ENCODE measurements around the gene STRN4. TPM values are rescaled to one million over a fixed set of nuclear protein-coding genes. Genes with fewer than 3 reads are reported as not detected.

The STRN4 gene
- total and polyA plus RNA-seq, 2 donors: 34.5 to 87.8 TPM

DNA sequence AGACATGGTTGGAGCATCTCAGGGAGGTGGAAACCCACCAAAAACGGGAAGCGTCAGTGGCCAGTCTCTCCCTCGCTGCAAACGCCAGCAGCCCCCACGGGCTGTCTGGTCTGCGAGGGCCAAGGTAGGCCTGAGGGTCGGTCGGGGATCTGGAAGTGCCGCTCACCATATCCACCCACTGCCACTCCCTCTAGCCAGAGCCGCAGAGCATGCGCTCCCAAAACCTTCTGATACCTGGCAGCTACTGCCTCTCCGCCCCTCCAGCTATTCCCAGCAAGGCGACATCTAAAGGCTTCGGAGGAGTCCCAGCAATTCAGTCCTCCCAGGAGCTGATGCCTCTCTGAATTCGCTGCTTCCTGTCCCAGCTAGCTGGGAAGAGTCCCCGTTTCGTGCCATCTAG lies 4.8 kb downstream of the STRN4 start:
- Histone ChIP-seq H3K4me3 (ENCODE audit: low read depth, low read length) (no peak overlapping the region), H3K36me3 (ENCODE audit: insufficient read depth) (peaks cover 3% of the 10 kb centered on the region), H3K4me1 (ENCODE audit: insufficient read depth) (no peaks in the 10 kb centered on the region), H3K27ac (ENCODE audit: low read depth) (no peak overlapping the region)
- WGBS: 80% methylated on average over 17 of the region's 17 CpGs
- DNase-seq (ENCODE audit: extremely low spot score): no peak

DNA sequence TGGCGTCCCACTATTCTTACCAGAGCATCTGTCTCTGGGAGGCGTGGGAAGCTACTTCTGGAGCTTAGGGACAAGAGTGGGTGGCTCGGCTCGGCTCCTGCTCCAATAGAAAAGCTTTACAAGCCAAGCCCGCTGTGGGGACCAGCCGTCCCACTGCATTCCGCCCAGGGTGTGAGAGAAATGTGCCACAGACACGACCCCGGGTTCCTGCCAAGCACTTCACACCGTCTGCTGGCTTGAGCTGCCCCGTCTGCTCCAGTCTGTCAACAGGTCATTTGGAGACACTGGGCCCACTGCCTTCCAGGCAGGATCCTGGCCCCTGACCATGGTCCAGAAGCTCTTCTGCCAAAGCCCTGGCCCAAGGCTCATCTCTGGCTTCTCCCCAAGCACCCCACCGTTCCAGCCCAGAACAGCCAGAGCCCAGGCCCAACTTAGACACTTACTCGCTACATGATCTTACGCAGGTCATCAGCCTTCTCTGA lies 6.9 kb downstream of the STRN4 start:
- no peak for DNase-seq (ENCODE audit: extremely low spot score)
- 35% methylated on average over 14 of the region's 14 CpGs for WGBS
- Histone ChIP-seq H3K36me3 (ENCODE audit: insufficient read depth) (peaks cover 3% of the 10 kb centered on the region), H3K4me1 (ENCODE audit: insufficient read depth) (no peaks in the 10 kb centered on the region), H3K4me3 (ENCODE audit: low read depth, low read length) (no peak overlapping the region), H3K27ac (ENCODE audit: low read depth) (no peak overlapping the region)

DNA sequence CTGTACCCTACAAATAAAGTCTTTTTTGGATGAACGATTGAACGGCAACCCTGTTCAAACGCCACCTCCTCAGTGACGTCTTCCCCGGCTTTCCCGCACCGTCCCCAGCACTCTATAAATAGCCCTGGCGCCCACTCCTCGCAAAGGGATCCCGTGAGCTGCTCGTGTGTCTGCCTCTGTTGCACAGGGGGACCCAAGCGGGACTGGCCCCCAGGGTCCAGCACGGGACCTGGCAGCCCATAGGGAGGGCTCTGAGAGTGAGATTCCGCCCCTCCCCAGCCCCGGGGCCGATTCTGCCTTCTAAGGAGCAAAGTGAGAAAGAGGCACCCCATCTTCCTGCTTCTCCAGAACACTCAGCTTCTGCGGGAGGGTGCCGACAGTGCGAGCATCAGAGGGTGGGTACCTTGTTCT lies 8.5 kb downstream of the STRN4 start:
- no peak for DNase-seq (ENCODE audit: extremely low spot score)
- 79% methylated on average over 19 of the region's 19 CpGs for WGBS
- Histone ChIP-seq H3K4me3 (ENCODE audit: low read depth, low read length) (no peak overlapping the region), H3K4me1 (ENCODE audit: insufficient read depth) (no peaks in the 10 kb centered on the region), H3K36me3 (ENCODE audit: insufficient read depth) (peaks cover 3% of the 10 kb centered on the region), H3K27ac (ENCODE audit: low read depth) (no peak overlapping the region)

DNA sequence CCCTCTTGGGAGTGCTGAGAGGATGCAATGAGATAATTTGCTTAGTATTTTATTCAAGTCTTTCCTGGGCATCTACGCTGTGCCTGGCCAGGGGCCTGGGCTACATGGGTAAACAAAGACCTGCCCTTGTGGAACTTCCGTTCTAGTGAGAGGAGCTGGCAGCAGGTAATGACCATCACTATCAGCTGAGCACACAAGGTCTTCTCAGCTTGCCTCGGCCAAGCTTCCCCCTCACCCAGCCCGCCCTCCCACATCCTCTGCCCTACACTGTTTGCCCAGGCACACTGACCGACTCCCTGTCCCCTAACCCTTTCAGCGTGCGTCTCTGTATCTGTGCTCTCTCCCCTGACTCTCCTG lies 9.0 kb downstream of the STRN4 start:
- no peak overlapping the region for H3K27ac ChIP-seq (ENCODE audit: low read depth)

DNA sequence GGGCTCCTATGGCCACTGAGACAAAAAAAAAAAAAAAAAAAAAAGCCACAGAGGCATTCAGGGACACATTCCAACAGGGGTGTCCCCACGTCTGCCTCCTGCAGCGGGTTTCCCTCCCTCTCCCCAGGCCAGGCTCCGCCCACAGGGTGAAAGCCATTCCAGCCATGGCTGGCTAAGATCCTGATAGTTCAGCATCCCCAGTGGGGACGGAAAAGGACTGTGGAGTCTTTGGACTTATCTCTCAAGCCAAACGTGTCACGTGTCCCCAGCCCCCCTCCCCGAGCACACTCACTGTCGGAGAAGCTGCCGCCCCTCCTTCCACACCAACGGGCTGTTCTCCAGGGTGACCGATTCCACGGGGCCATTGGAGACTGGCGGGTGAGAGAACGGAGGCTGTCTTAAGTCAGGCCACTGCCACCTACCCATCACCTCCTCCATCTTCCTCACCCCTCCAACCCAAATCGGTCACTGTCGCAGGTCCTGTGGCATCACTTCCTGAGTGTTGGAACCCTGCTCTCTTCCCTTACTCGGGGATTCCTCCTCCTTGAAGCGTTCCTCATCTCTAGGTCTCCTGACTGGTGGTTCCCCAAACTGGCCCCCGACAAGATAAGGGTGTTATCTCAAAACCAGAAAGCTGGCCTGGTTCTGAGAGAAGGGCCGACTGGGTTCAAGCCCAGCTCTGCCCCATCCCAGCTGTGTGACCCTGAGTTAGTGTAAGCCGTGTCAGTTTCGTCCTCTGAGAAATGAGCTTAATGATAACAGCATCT lies 9.5 kb downstream of the STRN4 start:
- Histone ChIP-seq H3K4me3 (ENCODE audit: low read depth, low read length) (no peak overlapping the region), H3K27ac (ENCODE audit: low read depth) (no peak overlapping the region), H3K4me1 (ENCODE audit: insufficient read depth) (no peaks in the 10 kb centered on the region), H3K36me3 (ENCODE audit: insufficient read depth) (peaks cover 3% of the 10 kb centered on the region)
- no peak for DNase-seq (ENCODE audit: extremely low spot score)
- WGBS: 60% methylated on average over 22 of the region's 22 CpGs

More for the DNA sequence above, 9.0 kb downstream of the STRN4 start:
- Histone ChIP-seq H3K4me3 (ENCODE audit: low read depth, low read length) (no peak overlapping the region), H3K4me1 (ENCODE audit: insufficient read depth) (no peaks in the 10 kb centered on the region), H3K36me3 (ENCODE audit: insufficient read depth) (peaks cover 3% of the 10 kb centered on the region)
- no peak for DNase-seq (ENCODE audit: extremely low spot score)
- WGBS: 76% methylated on average over 7 of the region's 7 CpGs

DNA sequence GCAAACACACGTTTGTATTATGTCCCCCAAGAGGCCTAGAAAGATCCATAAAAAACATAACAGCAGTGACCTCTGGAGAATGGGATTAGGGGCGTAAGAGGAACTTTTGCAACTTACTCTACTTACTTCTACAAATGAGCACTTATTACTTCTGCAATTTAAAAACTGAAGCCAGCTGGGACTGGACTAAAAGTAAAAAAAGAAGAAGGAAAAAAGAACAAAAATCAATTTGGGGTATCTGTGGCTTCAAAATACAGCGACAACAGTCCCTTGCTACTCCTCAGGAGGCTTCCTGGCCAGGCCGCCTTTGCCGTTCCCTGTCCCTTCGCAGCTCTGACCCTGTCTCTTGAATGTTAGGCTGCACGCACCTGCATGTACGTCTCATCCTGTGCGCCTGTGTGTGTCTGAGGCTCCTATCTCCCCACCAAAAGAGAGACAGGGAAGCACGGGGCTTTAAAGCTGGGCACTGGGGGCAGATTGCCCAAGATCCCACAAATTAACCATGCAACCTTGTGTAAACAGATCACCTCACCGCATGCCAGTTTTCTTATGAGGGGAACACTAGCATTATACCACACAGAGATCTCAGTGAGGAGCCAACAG lies 12.5 kb downstream of the STRN4 start:
- Histone ChIP-seq H3K27ac (ENCODE audit: low read depth) (no peak overlapping the region), H3K36me3 (ENCODE audit: insufficient read depth) (peaks cover 5% of the 10 kb centered on the region), H3K4me3 (ENCODE audit: low read depth, low read length) (no peak overlapping the region), H3K4me1 (ENCODE audit: insufficient read depth) (no peaks in the 10 kb centered on the region)
- DNase-seq (ENCODE audit: extremely low spot score): no peak
- WGBS: 86% methylated on average over 11 of the region's 11 CpGs

DNA sequence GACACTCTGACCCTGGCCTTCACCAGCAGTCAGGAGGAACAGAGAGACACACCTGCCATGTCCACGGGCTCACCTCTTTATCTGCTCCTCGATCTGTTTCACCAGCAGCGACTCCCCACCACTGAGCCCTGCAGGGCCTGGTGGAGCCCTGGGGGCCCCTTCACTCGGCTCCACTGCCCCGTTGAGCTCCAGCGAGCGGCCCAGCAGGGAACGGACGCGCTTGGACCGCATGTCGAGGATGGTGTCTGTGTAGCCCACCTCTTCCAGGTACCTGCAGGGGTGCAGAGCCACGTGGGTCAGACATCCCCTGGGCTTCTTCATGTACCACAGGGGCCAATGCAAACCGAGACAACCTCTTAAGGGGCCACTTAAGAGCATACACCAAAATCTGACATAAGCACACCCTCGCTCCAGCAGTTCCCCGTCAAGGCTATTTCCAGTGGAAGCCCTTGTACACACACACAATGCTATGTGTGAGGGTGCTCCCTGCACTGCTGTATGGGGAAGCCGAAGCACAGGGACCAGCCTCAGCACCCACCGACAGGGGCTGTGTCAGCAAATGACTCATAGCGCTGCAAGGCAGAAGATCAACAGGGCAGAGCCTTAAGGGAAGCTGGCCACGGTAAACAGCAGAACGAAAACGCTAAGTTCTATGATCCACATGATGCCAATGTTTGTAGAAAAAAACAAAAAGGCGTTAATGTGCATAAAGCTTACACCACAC lies 13.1 kb downstream of the STRN4 start:
- H3K4me1 ChIP-seq (ENCODE audit: insufficient read depth): no peaks in the 10 kb centered on the region
- WGBS: 87% methylated on average over 23 of the region's 23 CpGs
- no peak for DNase-seq (ENCODE audit: extremely low spot score)
- H3K4me3 ChIP-seq (ENCODE audit: low read depth, low read length): no peak overlapping the region
- no peak overlapping the region for H3K27ac ChIP-seq (ENCODE audit: low read depth)
- peaks cover 5% of the 10 kb centered on the region for H3K36me3 ChIP-seq (ENCODE audit: insufficient read depth)

DNA sequence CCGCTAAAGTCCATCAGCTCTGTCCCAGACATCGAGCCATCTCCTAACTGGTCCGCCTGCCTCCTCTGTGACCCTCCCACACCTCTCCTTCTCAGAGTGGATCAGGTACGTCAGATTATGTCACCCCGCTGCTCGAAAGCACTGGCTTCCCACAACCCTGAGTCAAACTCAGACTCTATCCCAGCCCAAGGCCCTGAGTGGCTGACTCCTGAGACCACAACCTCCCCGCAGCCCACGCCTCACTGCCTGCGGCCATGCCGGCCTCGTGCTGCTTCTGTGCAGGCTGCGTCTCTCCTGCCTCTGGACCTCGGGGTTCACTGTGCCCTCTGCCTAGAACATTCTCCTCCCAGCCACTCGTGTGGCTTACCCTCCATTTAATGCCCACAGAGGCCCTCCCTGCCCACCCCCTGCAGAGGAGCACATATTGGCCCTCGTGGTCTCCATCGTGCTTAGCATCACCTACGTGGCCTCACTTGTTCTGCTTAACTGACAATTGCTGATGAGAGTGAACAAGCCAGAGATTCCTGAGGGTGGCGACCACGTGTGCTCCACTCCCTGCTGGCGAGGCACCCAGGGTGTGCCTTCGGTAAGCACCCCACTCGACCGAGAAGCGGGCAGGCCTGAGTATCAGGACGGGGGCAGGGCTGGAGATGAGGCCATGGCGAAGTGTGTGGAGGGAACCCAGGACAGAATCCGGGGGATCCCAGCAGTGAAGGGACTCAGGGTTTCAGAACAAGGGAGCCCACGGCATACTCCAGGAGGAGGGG lies 13.9 kb downstream of the STRN4 start:
- no peak overlapping the region for H3K27ac ChIP-seq (ENCODE audit: low read depth)
- H3K36me3 ChIP-seq (ENCODE audit: insufficient read depth): peaks cover 4% of the 10 kb centered on the region
- no peak for DNase-seq (ENCODE audit: extremely low spot score)
- no peak overlapping the region for H3K4me3 ChIP-seq (ENCODE audit: low read depth, low read length)
- 88% methylated on average over 28 of the region's 28 CpGs for WGBS
- H3K4me1 ChIP-seq (ENCODE audit: insufficient read depth): no peaks in the 10 kb centered on the region

DNA sequence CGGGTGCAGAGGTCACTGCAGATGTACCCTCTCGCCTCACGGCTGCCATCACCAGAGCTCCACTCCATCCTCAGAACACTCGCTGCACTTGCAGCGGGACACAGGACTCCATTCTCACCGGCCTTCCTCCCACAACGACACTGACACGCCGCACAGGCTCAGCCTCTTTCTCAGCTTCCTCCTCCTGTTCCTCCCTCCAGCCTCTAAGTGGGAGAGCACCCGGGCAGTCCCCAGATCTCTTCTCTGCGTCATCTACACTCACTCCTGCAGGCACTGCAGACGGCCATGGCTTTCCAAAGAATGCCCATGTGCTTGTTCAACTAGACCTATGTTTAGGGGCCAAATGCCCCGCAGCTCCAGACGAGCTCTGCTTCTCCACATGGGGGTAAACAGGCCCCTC lies 14.7 kb downstream of the STRN4 start:
- no peak overlapping the region for H3K4me3 ChIP-seq (ENCODE audit: low read depth, low read length)
- H3K27ac ChIP-seq (ENCODE audit: low read depth): no peak overlapping the region
- peaks cover 2% of the 10 kb centered on the region for H3K36me3 ChIP-seq (ENCODE audit: insufficient read depth)
- 79% methylated on average over 14 of the region's 14 CpGs for WGBS
- no peaks in the 10 kb centered on the region for H3K4me1 ChIP-seq (ENCODE audit: insufficient read depth)
- no peak for DNase-seq (ENCODE audit: extremely low spot score)

DNA sequence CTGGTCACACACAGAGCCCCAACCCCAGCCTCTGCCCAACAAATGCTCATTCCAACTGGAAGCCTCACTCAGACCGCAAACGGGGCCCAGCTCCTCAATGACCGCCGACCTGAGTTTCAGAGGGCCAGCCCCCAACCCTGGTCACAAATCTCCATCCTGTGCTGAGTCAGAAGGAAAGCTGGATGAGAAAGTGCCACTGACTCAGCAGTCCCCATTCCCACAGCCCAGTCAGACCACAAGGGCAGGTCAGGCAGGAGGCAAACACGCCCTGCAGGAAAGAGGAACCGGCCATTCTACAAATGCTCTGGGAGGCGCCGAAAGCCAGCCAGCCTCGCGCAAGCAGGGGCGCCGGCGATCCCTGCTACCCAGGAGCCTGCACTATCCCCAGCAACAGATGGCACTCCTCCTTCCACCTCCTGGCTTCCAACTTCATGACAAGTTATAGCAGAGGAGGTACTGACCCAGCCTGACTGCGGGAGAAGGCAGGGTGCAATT lies 15.2 kb downstream of the STRN4 start:
- Histone ChIP-seq H3K36me3 (ENCODE audit: insufficient read depth) (peaks cover 2% of the 10 kb centered on the region), H3K4me1 (ENCODE audit: insufficient read depth) (no peaks in the 10 kb centered on the region), H3K4me3 (ENCODE audit: low read depth, low read length) (no peak overlapping the region), H3K27ac (ENCODE audit: low read depth) (no peak overlapping the region)
- DNase-seq (ENCODE audit: extremely low spot score): no peak
- 67% methylated on average over 14 of the region's 14 CpGs for WGBS

DNA sequence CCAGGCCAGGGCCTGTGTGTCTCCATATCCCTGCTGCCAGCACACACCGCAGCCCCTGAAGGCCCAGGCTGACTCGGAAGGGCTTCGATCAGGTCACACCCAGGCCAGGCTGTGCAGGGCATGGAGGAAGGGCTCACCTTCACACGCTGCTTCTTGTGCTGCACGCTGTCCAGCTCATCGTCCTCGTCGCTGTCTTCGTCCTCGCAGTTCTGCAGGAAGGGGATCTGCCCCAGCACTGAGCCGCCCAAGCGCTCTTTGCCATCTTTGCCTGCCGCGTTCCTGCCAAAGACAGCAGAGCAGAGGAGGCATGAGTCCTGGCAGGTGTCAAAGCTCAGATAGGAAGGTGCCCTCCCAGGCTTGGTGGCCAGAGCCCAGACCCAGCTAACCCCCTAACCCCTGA lies 15.7 kb downstream of the STRN4 start:
- Histone ChIP-seq H3K36me3 (ENCODE audit: insufficient read depth) (peaks cover 5% of the 10 kb centered on the region), H3K4me3 (ENCODE audit: low read depth, low read length) (no peak overlapping the region), H3K4me1 (ENCODE audit: insufficient read depth) (no peaks in the 10 kb centered on the region), H3K27ac (ENCODE audit: low read depth) (no peak overlapping the region)
- no peak for DNase-seq (ENCODE audit: extremely low spot score)
- WGBS: 93% methylated on average over 14 of the region's 14 CpGs

DNA sequence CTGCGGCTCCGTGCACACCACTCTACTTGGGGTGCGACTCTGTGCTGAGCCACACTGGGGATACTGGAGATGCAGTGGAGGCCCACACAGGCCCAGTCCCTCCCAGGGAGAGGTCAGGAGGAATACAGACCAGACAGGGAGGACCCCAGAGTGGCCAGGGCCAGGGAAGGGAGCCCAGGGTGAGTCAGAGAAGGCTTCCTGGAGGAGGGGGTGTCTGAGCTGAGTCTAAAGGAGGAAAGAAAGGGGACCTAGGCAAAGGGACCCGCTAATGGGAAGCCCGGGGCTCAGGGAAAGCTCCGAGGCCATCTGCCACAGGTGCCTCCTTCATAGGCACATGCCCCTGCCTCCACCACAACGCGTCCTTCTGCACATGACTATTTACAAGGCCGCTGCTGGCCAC lies 16.1 kb downstream of the STRN4 start:
- peaks cover 5% of the 10 kb centered on the region for H3K36me3 ChIP-seq (ENCODE audit: insufficient read depth)

DNA sequence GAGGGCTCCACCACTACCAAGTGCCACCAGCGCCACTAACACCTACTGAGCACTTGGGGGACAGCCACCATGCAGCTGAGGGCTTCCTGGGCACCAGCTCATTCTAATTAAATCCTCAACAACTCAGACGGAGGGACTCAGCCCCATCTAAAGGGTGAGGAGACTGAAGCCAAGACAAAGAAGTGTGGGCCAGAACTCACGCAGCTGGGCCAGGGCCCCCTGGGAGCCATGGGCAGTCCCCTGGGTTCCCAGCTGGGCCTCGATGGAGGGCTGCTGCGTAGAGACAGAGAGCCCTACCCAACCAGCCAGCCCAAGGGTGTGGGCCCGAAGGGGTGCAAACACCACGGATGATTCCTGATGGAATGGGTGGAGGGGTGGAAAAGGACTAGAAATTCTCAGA lies 16.6 kb downstream of the STRN4 start:
- WGBS: 87% methylated on average over 7 of the region's 7 CpGs
- Histone ChIP-seq H3K36me3 (ENCODE audit: insufficient read depth) (peaks cover 5% of the 10 kb centered on the region), H3K4me1 (ENCODE audit: insufficient read depth) (no peaks in the 10 kb centered on the region), H3K27ac (ENCODE audit: low read depth) (no peak overlapping the region), H3K4me3 (ENCODE audit: low read depth, low read length) (no peak overlapping the region)
- DNase-seq (ENCODE audit: extremely low spot score): no peak

More for the DNA sequence above, 16.1 kb downstream of the STRN4 start:
- 95% methylated on average over 9 of the region's 9 CpGs for WGBS
- no peak overlapping the region for H3K4me3 ChIP-seq (ENCODE audit: low read depth, low read length)
- DNase-seq (ENCODE audit: extremely low spot score): no peak
- no peaks in the 10 kb centered on the region for H3K4me1 ChIP-seq (ENCODE audit: insufficient read depth)
- no peak overlapping the region for H3K27ac ChIP-seq (ENCODE audit: low read depth)
